Bronchus fibroblast of lung (primary cell): ENCODE results near the gene MAT2A. TPM values are rescaled to one million over a fixed set of nuclear protein-coding genes. Genes with fewer than 3 reads are reported as not detected.

Source experiments
- total RNA-seq: library from RNA; depleted of rRNA; stranded (reverse); fragments of >200 nt; gene quantifications from 2 replicates; pipeline ENCODE4 v1.2.3, GENCODE V29; 2015

MAT2A gene
- 82.9 and 86.1 TPM in 2 replicates for total RNA-seq

DNA sequence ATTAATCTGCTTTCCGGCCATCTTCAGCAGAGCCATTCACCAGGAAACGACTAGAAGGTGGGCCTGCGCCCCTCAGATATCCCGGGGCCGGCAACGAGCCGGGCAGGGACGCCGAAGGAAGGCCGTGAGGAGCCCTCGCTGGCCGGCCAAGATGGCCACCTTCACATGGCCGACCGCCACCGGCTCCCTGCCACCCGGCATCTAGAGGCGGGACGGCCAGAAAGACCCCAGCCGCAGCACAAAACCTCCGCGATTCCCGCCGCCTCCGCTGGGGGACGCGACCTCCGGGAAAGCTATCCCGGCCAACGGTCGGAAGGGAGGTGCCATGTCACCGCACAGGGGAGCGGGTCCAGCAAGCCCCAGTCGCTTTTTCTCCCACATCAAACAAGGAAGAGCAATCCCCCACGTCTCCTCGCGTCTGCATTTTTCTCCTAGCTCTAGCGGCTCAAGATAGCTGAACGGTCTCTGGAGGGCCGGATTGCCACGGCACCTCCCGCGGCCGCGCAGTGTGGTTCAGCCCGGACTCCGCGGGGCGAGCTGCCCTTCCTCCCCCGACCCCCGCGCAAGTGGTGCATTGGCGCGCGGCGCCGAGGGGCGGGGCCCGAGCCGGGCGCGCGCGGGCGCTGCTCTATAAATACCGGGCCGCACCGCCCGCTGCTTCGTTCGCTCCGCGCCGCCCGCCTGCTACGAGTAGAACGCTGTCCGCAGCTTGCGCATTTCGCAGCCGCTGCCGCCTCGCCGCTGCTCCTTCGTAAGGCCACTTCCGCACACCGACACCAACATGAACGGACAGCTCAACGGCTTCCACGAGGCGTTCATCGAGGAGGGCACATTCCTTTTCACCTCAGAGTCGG is at the start of gene MAT2A:
MAT2A (plus strand) TSS at position 662 of the 854 bp plus-strand sequence; CDS start at position 782, 120 bp downstream.

DNA sequence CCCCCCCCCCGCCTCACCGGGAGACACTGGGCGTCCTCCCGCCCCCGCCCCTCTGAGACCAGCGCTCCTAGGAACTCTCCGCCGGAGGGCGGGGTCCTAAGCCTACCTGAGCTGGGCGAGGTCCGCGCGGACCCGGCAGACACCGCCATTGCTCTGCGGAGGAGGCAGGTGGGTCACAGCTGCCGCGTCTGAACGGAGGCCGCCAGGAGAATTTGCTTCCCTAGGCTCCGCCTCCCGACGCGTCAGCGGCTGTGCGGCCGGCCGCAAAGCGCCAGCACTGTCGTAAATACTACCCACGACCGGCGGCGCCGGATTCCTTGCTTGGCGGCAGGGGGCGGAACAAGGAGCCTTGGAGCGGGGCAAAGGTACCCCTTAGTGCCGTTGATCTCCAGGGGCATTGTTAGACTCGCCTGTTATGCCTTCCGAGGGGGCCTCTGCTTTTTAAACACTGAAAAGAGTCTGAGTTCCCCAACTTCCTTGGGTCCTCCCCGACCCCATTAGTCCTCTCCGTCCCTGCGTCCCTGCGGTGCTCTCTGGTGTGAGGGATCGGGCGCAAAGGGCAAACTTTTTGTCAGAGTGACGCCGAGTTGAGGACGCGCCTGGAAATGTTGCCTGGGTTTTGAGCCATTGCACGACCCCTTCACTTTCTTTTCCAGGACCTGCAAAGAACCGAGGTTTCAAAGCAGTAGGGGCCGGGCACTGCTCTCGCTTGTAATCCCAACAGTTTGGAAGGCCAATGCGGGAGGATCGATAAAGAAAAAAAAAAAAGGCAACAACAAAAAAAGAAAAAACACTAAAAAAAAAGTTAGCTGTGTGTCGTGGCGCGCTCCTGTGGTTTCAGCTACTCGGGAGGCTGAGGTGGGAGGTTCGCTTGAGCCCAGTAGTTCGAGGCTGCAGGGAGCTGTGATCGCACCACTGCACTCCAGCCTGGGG is 22.6 kb downstream of the MAT2A start, which contains the start of gene GGCX:
GGCX (minus strand) TSS at position 214 of the 933 bp plus-strand sequence; CDS start at position 149, 65 bp downstream.

GRCh38 chr2:85577386-85578242 is 38.6 kb downstream of the MAT2A start, which contains the start of gene VAMP8:
TSS of gene VAMP8 (plus strand) at chr2:85577586. CDS start at chr2:85577647, 61 bp downstream.

GRCh38 chr2:85584354-85584856 is 45.4 kb downstream of the MAT2A start, which contains the start of gene VAMP5:
TSS of gene VAMP5 (plus strand) at chr2:85584431. CDS start at chr2:85584491, 60 bp downstream.

Other genes starting within 250 kb of the MAT2A start
- gene TGOLN2, start 211.2 kb upstream of the MAT2A start, total RNA-seq, result 50.2 and 55.0 TPM in 2 replicates
- gene RETSAT, start 184.6 kb upstream of the MAT2A start, total RNA-seq, result 33.5 and 39.2 TPM in 2 replicates
- 11.3 and 12.9 TPM in 2 replicates for gene ELMOD3, start 184.4 kb upstream of the MAT2A start, total RNA-seq
- gene CAPG, start 128.8 kb upstream of the MAT2A start, total RNA-seq, result 196 and 242 TPM in 2 replicates
- 0.34 and 0.59 TPM in 2 replicates for gene SH2D6, start 120.5 kb upstream of the MAT2A start, total RNA-seq
- gene GGCX, start 22.3 kb downstream of the MAT2A start, total RNA-seq, result 50.1 and 53.3 TPM in 2 replicates
- gene VAMP8, start 38.4 kb downstream of the MAT2A start, total RNA-seq, result 2.5 and 5.2 TPM in 2 replicates
- gene VAMP5, start 45.3 kb downstream of the MAT2A start, total RNA-seq, result 98.0 and 106 TPM in 2 replicates
- gene RNF181, start 56.6 kb downstream of the MAT2A start, total RNA-seq, result 281 and 288 TPM in 2 replicates
- gene TMEM150A, start 63.5 kb downstream of the MAT2A start, total RNA-seq, result 9.9 and 10.7 TPM in 2 replicates
- 12.5 and 14.5 TPM in 2 replicates for gene C2orf68, start 72.9 kb downstream of the MAT2A start, total RNA-seq
- 76.1 and 76.5 TPM in 2 replicates for gene USP39, start 77.0 kb downstream of the MAT2A start, total RNA-seq
- not detected in 2 replicates for gene SFTPB, start 129.0 kb downstream of the MAT2A start, total RNA-seq
- not detected in 2 replicates for gene GNLY, start 155.2 kb downstream of the MAT2A start, total RNA-seq
- gene ATOH8, start 214.8 kb downstream of the MAT2A start, total RNA-seq, result 11.4 and 15.1 TPM in 2 replicates